Endothelial cell of umbilical vein (primary cell): ENCODE measurements around the gene FCF1. TPM values are rescaled to one million over a fixed set of nuclear protein-coding genes. Genes with fewer than 3 reads are reported as not detected.

Source experiments
- BruUV-seq: library from RNA; stranded (reverse); fragments of 400-500 nt; replicated peaks from 2 replicates; lab custom pipeline; 2021; lab: Mats Ljungman, UMichigan
- CTCF ChIA-PET: fragments of 300-600, 350-600 bp; sonication (Branson Sonifier 250); formaldehyde crosslinking; loops from one replicate; lab custom pipeline; 2021; ENCODE audit warnings: antibody characterized with exemption, inconsistent platforms; lab: Charles Lee
- POLR2A ChIA-PET: fragments of 300-600, 350-600 bp; sonication (Branson Sonifier 250); formaldehyde crosslinking; loops from one replicate; lab custom pipeline; 2021; ENCODE audit warnings: antibody characterized with exemption, inconsistent platforms; lab: Charles Lee
- DNase-seq: peaks from one replicate; pipeline ENCODE4 v3.0.0-alpha.2; 2011; ENCODE audit warnings: low read depth, low spot score
- FAIRE-seq: peaks from 2 replicates; lab custom pipeline; 2011; peaks lifted over from hg19 to GRCh38; lab: Jason Lieb, UNC
- H2AFZ ChIP-seq: 2 replicates; pipeline ENCODE4 v1.6.0; 2012; ENCODE audit warnings: low read depth, low read length, control low read depth, inconsistent platforms
- H3K27ac ChIP-seq: 2 replicates; pipeline ENCODE4 v1.5.1; 2011; ENCODE audit warnings: low read depth, mild to moderate bottlenecking, control low read depth, low read length, moderate library complexity; ENCODE audit not compliant: insufficient read depth
- H3K27me3 ChIP-seq, 2 experiments: 2 replicates each; pipeline versions ENCODE4 v1.6.0 to v1.6.1; 2011; ENCODE audit warnings: low read length in 2 of 2, mixed read lengths in 1 of 2; ENCODE audit not compliant: control insufficient read depth in 2 of 2, insufficient read depth in 2 of 2
- H3K36me3 ChIP-seq, 2 experiments: 2 replicates in 1 of 2; 3 replicates in 1 of 2; pipeline ENCODE4 v1.5.1; 2011; ENCODE audit warnings: low read length in 2 of 2, mild to moderate bottlenecking in 1 of 2, moderate library complexity in 1 of 2; ENCODE audit not compliant: control insufficient read depth in 2 of 2, insufficient read depth in 2 of 2; ENCODE audit errors: extremely low read depth in 1 of 2
- H3K4me1 ChIP-seq: 3 replicates; pipeline ENCODE4 v1.5.1; 2011; ENCODE audit warnings: mild to moderate bottlenecking, low read length; ENCODE audit not compliant: control insufficient read depth, insufficient read depth; ENCODE audit errors: extremely low read depth
- H3K4me2 ChIP-seq: 2 replicates; pipeline ENCODE4 v1.6.1; 2011; ENCODE audit warnings: low read length, control low read depth, mixed read lengths; ENCODE audit not compliant: insufficient read depth
- H3K4me3 ChIP-seq, 3 experiments: fragments of 200-600 bp in 1 of 3; sonication (generic), shearing (Covaris generic) in 1 of 3; replicated peaks in 1 of 3; 2 replicates each; pipeline ENCODE4 v1.5.1; 2011 to 2016; ENCODE audit warnings: control low read depth in 3 of 3, low read length in 3 of 3, mild to moderate bottlenecking in 2 of 3, inconsistent platforms in 1 of 3, low read depth in 1 of 3, moderate library complexity in 1 of 3; ENCODE audit not compliant: insufficient read depth in 1 of 3
- H3K79me2 ChIP-seq: 2 replicates; pipeline ENCODE4 v1.6.0; 2012; ENCODE audit warnings: low read length, inconsistent platforms; ENCODE audit not compliant: control insufficient read depth, insufficient read depth
- H3K9ac ChIP-seq: replicated peaks from 2 replicates; pipeline ENCODE3; 2011; ENCODE audit warnings: low read length, control low read depth; ENCODE audit not compliant: insufficient read depth; ENCODE audit errors: extremely low read depth
- H3K9me1 ChIP-seq: replicated peaks from 3 replicates; pipeline ENCODE4 v1.6.0; 2011; ENCODE audit warnings: mild to moderate bottlenecking, low read length; ENCODE audit not compliant: control insufficient read depth, insufficient read depth; ENCODE audit errors: extremely low read depth
- H3K9me3 ChIP-seq: replicated peaks from 2 replicates; pipeline ENCODE4 v1.5.1; 2012; ENCODE audit warnings: low read length, inconsistent platforms; ENCODE audit not compliant: control insufficient read depth, insufficient read depth
- H4K20me1 ChIP-seq: replicated peaks from 2 replicates; pipeline ENCODE3; 2011; ENCODE audit warnings: mild to moderate bottlenecking, low read length; ENCODE audit not compliant: control insufficient read depth, insufficient read depth; ENCODE audit errors: extremely low read depth
- CTCF ChIP-seq, 2 donors: IDR thresholded peaks; 1 replicate in 1 of 2; 2 replicates in 1 of 2; pipeline ENCODE4 v1.5.1; 2011; ENCODE audit warnings: low read length in 2 of 2, mild to moderate bottlenecking in 2 of 2, moderate library complexity in 2 of 2, control low read depth in 1 of 2, inconsistent platforms in 1 of 2, low read depth in 1 of 2; ENCODE audit not compliant: insufficient read depth in 1 of 2; ENCODE audit errors: extremely low read depth in 1 of 2
- EZH2 ChIP-seq: IDR thresholded peaks from 2 replicates; pipeline ENCODE4 v1.6.1; 2012; ENCODE audit warnings: borderline replicate concordance, low read depth, mild to moderate bottlenecking, moderate library complexity, low read length, inconsistent platforms; ENCODE audit not compliant: severe bottlenecking
- FOS ChIP-seq: IDR thresholded peaks from 2 replicates; pipeline ENCODE4 v1.6.1; 2011; ENCODE audit warnings: mild to moderate bottlenecking, low read length, moderate library complexity, borderline replicate concordance; ENCODE audit not compliant: insufficient read depth
- GATA2 ChIP-seq: IDR thresholded peaks from 2 replicates; pipeline ENCODE4 v1.7.0; 2011; ENCODE audit warnings: low read depth, mild to moderate bottlenecking, moderate library complexity, mixed read lengths, low read length; ENCODE audit not compliant: insufficient read length, insufficient read depth
- JUN ChIP-seq: IDR thresholded peaks from 2 replicates; pipeline ENCODE4 v1.6.1; 2011; ENCODE audit warnings: borderline replicate concordance, low read depth; ENCODE audit not compliant: insufficient read length, insufficient read depth
- MYC ChIP-seq: IDR thresholded peaks from one replicate; pipeline ENCODE4 v1.6.1; 2011; ENCODE audit warnings: mild to moderate bottlenecking, low read depth, low read length
- POLR2A ChIP-seq: IDR thresholded peaks from 2 replicates; pipeline ENCODE4 v1.6.1; 2012; ENCODE audit warnings: low read depth, mild to moderate bottlenecking, control low read depth, low read length
- POLR2AphosphoS5 ChIP-seq: IDR thresholded peaks from 2 replicates; pipeline ENCODE4 v1.6.1; 2012; ENCODE audit warnings: low read depth, mild to moderate bottlenecking, control low read depth, low read length, moderate library complexity; ENCODE audit not compliant: insufficient read depth
- dilution Hi-C: fragments of 300-500 bp; cut with MboI; formaldehyde crosslinking; loops from one replicate; pipeline ENCODE4 v1.15.0; 2019; ENCODE audit warnings: low sequenced_read_pairs; ENCODE audit not compliant: extremely low pct_ligation_motif_present
- intact Hi-C: fragments of 100-400 bp; cut with micrococcal nuclease; formaldehyde crosslinking; loops from one replicate; pipeline ENCODE4 v1.10.0; 2022
- polyA plus RNA-seq, 4 experiments: library from polyadenylated mRNA; depleted of rRNA in 3 of 4; stranded (reverse) in 3 of 4; unstranded in 1 of 4; fragments of >200 nt; gene quantifications; 2 replicates each; pipeline versions ENCODE4 v1.2.1 to v1.2.3, GENCODE V29; 2011 to 2012; ENCODE audit warnings: missing spikeins in 1 of 4
- total RNA-seq: library from RNA; stranded (reverse); gene quantifications from 2 replicates; pipeline ENCODE4 v1.2.3, GENCODE V29; 2021
- TF ChIP-seq, protein P1 (sequence below): IDR thresholded peaks from 2 replicates; pipeline ENCODE4 v1.6.1; 2011; ENCODE audit not compliant: insufficient read depth, insufficient read length

FCF1 gene
- total and polyA plus RNA-seq, 2 donors (not counting 3 experiments of a cell fraction or from before 2014, with no cell fraction given) = 26.2 to 58.2 TPM

- Histone ChIP-seq H3K4me1 (peaks cover 43% of the 10 kb centered on the region), H3K4me2 (no peak overlapping the region), H4K20me1 (no peaks in the 10 kb centered on the region), H3K79me2 (no peaks in the 10 kb centered on the region), H3K9ac (no peak overlapping the region), H3K9me3 (no peaks in the 10 kb centered on the region), H3K27ac (no peak overlapping the region), H3K36me3 (peaks cover 12 to 21% of the 10 kb centered on the region in 2 experiments), H3K4me3 (no peak overlapping the region), H3K9me1 (no peaks in the 10 kb centered on the region), H3K27me3 (no peaks in the 10 kb centered on the region), H2AFZ (no peak overlapping the region)
- BruUV-seq = no TSS peak
- no peak for DNase-seq
- FAIRE-seq = no peak
- dilution Hi-C loops = no loop called here
- POLR2A ChIA-PET = no interaction called here
- TF ChIP-seq GATA2 = no peak
- no peak for TF ChIP-seq EZH2
- TF ChIP-seq, protein P1, sequence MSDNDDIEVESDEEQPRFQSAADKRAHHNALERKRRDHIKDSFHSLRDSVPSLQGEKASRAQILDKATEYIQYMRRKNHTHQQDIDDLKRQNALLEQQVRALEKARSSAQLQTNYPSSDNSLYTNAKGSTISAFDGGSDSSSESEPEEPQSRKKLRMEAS = no peak
- no peak for TF ChIP-seq JUN
- no peak for TF ChIP-seq POLR2AphosphoS5
- no peak for TF ChIP-seq MYC
- TF ChIP-seq FOS = no peak
- no peak for TF ChIP-seq CTCF (IDR thresholded peaks at IDR 0.05; ENCODE audit: extremely low read depth in 1 of 2, insufficient read depth in 1 of 2, low read depth in 1 of 2, low read length in 2 of 2)
- no peak for TF ChIP-seq POLR2A
- CTCF ChIA-PET = interaction anchor here (1.3 to 1.8 kb wide), 2 partner anchors 21 to 95 kb away, joined by 3 read pairs; no protein-coding TSS in a partner anchor
- intact Hi-C loops = no loop called here
Observed at GRCh38 chr14:74669256-74669655, 43.7 kb upstream of the FCF1 start.
